Dedifferentiated amniotic fluid mesenchymal stem cell (primary cell): ENCODE measurements around the gene RAVER1.
"Not testable (repeated sequence)": the region's sequence is repeated elsewhere in the genome, so short reads cannot be mapped to it uniquely, and the experiment has no call there.

Experiments
- DNase-seq: peaks from one replicate; pipeline ENCODE4 v3.0.0-alpha.2; 2016; ENCODE audit errors: extremely low spot score

The RAVER1 gene

DNA sequence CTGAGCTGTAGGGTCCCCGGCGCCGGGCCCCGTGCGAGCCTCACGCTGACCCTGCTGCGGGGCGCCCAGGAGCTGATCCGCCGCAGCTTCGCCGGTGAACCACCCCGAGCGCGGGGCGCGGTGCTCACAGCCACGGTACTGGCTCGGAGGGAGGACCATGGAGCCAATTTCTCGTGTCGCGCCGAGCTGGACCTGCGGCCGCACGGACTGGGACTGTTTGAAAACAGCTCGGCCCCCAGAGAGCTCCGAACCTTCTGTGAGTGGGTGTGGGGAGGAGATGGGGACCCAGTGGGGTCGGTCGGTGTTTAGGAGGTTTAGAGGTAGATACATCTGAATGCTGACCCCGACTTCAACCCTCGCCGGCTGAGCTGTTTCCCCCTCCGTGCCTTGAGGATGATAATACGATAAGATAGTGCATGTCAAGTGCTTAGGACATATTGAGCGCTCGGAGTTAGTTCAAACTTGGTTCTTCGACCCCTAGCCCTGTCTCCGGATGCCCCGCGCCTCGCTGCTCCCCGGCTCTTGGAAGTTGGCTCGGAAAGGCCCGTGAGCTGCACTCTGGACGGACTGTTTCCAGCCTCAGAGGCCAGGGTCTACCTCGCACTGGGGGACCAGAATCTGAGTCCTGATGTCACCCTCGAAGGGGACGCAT, 41.6 kb downstream of the RAVER1 start:
- no peak for DNase-seq

DNA sequence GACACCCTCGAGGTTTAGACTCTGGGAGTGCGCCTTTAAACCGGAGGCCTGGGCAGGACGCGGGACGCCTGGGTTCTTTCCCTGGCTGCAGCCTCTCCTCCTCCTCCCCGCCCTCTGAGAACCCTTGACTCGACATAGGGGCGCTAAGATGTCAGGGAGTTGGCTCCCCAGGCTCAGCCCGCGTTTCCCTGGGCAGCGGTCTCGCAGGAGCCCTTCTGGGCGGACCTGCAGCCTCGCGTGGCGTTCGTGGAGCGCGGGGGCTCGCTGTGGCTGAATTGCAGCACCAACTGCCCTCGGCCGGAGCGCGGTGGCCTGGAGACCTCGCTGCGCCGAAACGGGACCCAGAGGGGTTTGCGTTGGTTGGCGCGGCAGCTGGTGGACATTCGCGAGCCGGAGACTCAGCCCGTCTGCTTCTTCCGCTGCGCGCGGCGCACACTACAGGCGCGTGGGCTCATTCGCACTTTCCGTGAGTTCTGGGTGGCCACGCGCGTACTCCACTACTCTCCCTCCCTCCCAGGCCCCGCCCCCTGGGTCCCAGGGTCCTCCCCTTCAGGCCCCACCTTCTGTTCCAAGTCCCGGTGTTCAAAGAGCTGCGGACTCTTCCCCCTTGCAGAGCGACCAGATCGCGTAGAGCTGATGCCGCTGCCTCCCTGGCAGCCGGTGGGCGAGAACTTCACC, 42.3 kb downstream of the RAVER1 start:
- DNase-seq, result no peak

DNA sequence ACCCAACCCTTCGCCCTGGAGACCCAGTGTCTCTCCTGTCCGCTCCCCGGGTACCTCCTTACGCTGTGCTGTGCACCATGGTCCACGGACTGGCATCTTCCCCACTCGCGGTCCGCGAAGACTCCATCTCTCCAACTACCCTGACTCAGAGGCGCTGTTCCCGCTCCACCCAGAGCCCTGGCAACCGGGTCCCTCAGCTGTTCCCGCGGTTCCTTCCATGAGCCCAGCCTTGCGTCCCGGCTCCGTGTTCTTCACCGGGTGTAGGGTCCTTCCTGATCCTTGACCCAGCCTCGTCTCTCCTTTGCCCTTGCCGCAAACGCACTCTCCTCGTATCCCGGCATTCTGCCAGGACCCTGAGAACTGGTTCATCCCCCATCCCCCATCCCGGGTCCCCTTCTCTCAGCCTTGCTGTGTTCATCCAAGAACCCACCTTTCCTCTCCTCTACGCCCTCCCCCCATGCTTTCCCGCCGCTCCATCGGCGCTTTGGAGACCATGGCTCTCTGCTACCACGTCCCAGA, 42.9 kb downstream of the RAVER1 start:
- DNase-seq, result no peak

DNA sequence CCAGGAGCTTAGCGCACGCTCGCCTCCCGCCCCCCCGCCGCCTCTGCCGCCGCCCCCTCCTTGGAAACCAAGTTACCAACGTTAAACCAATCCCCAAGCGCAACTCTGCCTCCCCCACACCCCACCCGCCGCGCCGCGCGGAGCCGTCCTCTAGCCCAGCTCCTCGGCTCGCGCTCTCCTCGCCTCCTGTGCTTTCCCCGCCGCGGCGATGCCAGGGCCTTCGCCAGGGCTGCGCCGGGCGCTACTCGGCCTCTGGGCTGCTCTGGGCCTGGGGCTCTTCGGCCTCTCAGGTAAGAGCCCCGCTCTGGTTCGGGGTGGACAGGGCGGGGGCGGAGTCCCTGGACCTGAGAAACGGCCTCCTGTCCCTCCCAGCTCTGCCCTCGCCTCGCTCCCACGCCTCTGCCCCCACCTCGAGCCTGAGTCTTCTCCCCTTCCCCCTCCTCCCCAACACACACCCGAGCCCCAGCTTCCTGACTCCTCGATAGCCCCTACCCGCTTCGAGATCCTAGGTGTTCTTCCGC, 43.4 kb downstream of the RAVER1 start, which contains the start of gene ICAM5:
Gene ICAM5 (plus strand): TSS at position 117 of the 521 bp plus-strand sequence. CDS start 92 bp downstream, at position 209.
- no peak for DNase-seq

DNA sequence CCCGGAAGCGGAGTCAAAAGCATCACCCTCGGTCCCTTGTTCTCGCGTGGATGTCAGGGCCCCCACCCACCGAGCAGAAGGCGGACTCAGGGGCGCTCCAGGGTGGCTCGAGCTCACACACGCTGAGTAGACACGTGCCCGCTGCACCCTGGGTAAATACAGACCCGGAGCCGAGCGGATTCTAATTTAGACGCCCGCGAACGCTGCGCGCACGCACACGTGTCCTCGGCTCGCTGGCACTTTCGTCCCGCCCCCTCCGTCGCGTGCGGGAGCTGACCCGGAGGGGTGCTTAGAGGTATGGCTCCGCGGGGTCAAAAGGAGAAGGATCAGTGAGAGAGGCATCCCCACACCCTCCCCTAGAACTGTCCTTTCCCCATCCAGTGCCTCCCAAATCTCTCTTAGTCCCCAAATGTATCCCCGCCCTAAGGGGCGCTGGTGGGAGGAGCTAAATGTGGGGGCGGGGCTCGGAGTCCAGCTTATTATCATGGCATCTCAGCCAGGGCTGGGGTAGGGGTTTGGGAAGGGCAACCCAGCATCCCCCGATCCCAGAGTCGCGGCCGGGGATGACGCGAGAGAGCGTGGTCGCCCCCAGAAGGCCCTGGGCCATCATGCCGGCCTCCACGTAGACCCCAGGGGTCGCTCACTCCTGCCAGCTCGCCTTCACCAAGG, 44.0 kb downstream of the RAVER1 start:
- DNase-seq, result peak; percentile 47

DNA sequence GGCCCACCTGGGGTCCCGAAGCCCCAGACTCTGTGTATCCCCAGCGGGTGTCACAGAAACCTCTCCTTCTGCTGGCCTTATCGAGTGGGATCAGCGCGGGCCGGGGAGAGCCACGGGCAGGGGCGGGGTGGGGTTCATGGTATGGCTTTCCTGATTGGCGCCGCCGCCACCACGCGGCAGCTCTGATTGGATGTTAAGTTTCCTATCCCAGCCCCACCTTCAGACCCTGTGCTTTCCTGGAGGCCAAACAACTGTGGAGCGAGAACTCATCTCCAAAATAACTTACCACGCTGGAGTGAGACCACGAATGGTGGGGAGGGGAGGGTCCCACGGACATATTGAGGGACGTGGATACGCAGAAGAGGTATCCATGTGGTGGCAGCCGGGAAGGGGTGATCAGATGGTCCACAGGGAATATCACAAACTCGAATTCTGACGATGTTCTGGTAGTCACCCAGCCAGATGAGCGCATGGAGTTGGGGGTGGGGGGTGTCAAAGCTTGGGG, 44.6 kb downstream of the RAVER1 start:
- DNase-seq, result peak; percentile 37

DNA sequence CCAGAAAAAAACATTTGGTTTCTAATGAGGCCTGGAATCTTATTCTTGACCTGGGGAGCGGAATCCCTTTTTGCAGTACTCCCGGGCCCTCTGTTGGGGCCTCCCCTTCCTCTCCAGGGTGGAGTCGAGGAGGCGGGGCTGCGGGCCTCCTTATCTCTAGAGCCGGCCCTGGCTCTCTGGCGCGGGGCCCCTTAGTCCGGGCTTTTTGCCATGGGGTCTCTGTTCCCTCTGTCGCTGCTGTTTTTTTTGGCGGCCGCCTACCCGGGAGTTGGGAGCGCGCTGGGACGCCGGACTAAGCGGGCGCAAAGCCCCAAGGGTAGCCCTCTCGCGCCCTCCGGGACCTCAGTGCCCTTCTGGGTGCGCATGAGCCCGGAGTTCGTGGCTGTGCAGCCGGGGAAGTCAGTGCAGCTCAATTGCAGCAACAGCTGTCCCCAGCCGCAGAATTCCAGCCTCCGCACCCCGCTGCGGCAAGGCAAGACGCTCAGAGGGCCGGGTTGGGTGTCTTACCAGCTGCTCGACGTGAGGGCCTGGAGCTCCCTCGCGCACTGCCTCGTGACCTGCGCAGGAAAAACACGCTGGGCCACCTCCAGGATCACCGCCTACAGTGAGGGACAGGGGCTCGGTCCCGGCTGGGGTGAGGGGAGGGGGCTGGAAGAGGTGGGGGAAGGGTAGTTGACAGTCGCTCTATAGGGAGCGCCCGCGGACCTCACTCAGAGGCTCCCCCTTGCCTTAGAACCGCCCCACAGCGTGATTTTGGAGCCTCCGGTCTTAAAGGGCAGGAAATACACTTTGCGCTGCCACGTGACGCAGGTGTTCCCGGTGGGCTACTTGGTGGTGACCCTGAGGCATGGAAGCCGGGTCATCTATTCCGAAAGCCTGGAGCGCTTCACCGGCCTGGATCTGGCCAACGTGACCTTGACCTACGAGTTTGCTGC, 46.3 kb downstream of the RAVER1 start, which contains the start of gene ICAM4:
Gene ICAM4 (plus strand): TSS at position 153 of the 935 bp plus-strand sequence. CDS start 58 bp downstream, at position 211.
- DNase-seq, result no peak

DNA sequence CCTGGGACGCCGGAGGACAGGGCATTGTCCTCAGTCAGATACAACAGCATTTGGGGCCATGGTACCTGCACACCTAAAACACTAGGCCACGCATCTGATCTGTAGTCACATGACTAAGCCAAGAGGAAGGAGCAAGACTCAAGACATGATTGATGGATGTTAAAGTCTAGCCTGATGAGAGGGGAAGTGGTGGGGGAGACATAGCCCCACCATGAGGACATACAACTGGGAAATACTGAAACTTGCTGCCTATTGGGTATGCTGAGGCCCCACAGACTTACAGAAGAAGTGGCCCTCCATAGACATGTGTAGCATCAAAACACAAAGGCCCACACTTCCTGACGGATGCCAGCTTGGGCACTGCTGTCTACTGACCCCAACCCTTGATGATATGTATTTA, 47.9 kb downstream of the RAVER1 start:
- no peak for DNase-seq

DNA sequence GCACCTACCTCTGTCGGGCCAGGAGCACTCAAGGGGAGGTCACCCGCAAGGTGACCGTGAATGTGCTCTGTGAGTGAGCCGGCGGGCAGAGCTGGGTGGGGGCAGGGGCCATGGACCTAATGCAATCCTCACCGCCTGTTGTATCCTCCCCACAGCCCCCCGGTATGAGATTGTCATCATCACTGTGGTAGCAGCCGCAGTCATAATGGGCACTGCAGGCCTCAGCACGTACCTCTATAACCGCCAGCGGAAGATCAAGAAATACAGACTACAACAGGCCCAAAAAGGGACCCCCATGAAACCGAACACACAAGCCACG, 48.4 kb downstream of the RAVER1 start:
- no peak for DNase-seq

DNA sequence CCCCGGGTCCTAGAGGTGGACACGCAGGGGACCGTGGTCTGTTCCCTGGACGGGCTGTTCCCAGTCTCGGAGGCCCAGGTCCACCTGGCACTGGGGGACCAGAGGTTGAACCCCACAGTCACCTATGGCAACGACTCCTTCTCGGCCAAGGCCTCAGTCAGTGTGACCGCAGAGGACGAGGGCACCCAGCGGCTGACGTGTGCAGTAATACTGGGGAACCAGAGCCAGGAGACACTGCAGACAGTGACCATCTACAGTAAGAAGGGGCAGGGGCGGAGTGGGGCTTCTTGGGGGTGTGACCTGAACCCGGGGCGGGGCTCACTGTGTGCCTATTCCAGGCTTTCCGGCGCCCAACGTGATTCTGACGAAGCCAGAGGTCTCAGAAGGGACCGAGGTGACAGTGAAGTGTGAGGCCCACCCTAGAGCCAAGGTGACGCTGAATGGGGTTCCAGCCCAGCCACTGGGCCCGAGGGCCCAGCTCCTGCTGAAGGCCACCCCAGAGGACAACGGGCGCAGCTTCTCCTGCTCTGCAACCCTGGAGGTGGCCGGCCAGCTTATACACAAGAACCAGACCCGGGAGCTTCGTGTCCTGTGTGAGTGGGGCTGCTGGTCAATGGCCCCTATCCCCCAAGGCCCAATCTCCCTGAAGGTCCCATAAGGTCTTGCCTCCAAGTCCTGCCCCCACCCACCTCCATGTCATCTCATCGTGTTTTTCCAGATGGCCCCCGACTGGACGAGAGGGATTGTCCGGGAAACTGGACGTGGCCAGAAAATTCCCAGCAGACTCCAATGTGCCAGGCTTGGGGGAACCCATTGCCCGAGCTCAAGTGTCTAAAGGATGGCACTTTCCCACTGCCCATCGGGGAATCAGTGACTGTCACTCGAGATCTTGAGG, 49.0 kb downstream of the RAVER1 start:
- no peak for DNase-seq

DNA sequence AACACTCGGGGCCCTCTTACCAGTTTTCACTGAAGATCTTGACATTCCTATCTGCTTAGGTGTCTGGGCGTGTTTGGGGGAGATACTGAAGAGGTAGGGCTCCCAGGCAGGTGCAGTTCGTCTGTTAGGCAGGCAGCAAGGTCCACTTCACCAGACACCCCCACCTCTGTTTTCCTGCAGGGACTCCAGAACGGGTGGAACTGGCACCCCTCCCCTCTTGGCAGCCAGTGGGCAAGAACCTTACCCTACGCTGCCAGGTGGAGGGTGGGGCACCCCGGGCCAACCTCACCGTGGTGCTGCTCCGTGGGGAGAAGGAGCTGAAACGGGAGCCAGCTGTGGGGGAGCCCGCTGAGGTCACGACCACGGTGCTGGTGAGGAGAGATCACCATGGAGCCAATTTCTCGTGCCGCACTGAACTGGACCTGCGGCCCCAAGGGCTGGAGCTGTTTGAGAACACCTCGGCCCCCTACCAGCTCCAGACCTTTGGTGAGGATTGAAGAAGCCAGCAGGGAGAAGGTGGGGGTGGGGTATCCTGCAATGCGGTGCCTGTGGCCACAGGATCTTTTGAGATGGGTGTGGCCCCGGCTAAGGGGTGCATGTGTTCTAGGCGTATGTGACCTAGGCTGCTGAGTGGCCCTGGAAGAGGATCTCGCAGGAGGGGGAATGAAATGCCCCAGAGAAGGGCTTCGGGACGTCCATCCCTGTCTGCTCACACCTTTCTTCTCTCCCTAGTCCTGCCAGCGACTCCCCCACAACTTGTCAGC, 49.8 kb downstream of the RAVER1 start:
- no peak for DNase-seq

DNA sequence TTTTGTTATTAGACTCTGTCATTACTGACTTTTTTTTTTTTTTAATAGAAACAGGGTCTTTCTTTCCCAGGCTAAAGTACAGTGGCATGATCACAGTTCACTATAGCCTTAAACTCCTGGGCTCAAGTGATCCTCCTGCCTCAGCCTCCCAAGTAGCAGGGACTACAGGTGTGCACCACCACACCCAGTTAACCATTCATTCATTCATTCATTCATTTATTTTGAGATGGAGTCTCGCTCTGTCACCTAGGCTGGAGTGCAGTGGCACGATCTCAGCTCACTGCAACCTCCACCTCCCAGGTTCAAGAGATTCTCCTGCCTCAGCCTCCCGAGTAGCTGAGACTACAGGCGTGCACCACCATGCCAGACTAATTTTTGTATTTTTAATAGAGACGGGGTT, 51.3 kb downstream of the RAVER1 start:
- not testable (repeated sequence) for DNase-seq

DNA sequence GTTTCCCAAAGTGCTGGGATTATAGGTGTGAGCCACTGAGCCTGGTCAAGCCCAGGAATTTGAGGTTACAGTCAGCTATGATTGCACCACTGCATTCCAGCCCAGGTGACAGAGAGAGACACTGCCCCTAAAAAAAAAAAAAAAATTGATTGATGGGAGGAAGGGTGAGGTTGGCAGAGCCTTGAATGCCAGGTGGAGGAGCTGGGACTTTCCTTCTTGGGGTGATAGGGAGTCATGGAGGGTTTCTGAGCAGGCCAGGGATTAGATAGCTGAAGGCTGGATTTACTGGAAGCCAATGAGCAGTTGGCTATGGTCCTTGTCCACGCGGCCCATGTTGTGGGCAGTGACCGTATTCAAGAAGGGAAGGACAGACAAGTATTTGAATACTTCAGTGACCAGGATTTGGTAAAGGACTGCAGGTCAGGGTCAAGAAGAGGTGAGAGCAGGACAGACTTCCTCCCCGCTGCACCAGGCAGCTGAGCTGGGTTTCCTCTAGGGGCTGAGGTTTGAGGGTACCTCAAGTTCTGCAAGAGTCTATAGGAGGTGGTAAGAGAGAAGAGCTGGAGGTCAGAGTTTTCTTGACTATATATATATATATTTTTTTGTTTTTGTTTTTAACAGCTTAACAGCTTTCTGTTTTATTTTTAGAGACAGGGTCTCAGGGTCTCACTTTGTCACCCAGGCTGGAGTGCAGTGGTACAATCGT, 53.4 kb downstream of the RAVER1 start:
- DNase-seq, result no peak

DNA sequence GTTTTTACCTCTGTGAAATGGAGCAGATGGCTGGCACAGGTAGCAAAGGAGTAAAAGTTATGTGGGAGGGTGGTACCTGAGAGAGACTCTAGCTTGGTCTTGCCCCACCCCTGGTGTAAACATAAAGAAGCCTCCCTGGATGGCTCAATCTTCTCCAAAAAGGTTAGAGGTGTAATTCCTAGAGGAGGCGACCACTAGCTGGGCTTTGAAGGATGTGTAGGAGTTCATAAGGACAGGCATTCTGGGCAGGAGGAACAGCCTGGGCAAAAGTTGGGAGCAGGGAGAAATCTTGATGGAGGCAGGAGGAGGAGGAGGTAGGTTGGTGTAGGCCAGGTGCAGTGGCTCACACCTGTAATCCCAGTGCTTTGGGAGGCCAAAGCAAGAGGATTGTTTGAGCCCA, 54.4 kb downstream of the RAVER1 start:
- DNase-seq, result no peak

DNA sequence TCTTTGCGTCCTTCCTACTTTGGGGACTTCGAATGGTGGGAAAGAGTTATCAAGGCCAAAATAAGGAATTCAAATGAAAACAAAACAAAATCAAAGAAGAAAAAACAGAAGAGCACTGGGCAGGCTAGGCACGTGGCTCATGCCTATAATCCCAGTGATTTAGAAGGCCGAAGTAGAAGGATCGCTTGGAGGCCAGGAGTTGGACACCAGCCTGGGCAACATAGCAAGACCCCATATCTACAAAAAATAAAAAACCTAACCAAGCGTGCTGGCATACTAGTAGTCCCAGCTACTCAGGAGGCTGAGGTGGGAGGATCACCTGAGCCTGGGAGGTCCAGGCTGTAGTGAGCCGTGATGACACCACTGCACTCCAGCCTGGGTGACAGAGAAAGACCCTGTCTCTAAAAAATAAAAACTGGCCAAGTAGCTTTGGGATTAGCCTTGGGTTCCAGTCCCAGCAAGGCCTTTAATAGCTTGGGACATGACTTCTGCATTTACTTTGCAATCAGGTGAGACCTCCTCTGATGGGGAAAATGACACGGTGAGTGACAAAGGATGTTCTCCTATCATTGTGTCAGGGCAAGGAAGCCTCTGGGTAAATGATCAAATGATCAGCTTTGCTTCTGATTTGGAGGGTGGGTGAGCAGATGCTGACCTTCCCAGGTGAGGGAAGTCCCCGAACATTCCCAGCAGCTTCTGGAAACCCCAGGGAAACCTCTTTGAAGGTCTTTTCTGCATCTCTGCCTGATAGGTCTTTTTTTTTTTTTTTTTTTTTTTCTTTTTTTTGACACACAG, 55.3 kb downstream of the RAVER1 start:
- no peak for DNase-seq

DNA sequence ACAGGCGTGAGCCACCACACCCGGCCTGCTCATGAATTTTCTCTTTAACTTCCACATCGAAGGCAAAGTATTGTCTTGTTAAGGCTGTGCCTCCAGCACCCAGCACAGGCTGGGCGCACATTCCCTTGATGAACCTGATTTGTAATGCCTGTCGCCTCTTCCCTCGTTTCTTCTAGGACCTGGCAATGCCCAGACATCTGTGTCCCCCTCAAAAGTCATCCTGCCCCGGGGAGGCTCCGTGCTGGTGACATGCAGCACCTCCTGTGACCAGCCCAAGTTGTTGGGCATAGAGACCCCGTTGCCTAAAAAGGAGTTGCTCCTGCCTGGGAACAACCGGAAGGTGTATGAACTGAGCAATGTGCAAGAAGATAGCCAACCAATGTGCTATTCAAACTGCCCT, 58.7 kb downstream of the RAVER1 start:
- no peak for DNase-seq

DNA sequence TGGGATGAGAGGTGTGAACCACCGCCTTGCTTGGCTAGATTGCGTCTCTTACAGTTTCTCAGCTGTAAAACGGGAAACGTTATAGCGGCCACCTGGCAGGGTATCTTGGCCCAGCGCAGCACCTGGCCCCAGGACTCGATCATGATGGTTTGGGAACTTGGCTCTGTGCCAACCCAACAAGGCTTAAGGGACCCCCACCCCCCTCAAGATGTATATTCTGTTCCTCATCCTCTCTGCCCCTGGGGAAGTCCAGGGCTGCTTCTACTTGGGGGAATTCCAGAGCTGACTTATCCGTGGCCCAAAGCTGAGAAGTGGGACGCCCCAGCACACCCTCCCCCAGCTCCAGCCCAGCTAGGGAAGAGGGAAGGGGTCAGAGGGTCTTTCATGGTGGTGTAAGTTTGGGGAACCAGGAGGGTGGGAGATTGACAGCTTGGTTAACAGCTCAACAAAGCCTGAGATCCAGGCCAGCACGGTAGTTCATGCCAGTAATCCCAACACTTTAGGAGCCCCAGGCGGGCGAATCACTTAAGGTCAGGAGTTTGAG, 61.7 kb downstream of the RAVER1 start:
- DNase-seq, result no peak
